ENCODE results near the gene CENPC. TPM values are rescaled to one million over a fixed set of nuclear protein-coding genes. Genes with fewer than 3 reads are reported as not detected.

The CENPC gene
- total RNA-seq, 4 donors from 2014 or later: 17.5 to 67.3 (median 22.7) TPM

DNA sequence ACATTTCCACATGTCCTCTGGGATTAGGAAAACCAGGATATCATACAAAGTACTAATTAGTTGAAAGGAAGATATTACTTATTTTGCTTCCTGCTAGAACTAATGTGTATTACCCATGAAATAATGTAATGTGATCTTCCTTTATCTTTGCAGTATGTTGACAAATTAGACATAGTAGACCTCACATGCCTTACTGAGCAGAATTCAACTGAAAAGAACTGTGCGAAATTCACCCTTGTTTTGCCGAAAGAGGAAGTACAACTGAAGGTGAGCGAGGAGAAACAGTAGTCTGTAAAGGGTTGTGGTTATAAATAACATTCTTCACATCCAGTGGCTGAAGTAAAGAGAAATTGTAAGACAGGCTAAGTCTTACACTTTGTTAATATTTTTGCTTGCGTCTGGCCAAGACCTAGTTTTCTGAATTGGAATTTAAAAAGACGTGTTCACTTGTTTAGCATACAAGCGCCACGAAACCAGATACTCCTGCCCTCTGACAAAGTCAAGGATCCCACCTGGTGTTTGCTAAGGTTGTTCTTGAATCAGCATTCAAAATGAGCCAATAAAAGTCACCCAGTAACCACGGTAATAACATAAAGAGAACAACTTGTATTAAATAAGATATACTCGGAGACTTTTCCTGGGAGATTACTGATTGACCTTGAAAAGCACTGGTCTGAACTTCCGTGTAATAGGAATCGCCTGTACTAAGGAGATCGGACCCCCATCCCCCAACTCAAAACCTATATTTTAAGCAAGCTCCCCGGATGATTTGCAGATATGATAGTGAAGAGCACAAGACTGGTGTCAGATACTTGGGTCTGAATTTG is 30.1 kb upstream of the CENPC start:
- H3K9me3 ChIP-seq: no peaks in the 10 kb centered on the region
- H3K27ac ChIP-seq: no peak overlapping the region
- H3K36me3 ChIP-seq: no peaks in the 10 kb centered on the region
- no peak for DNase-seq (ENCODE audit: low spot score in 2 of 2)
- TF ChIP-seq EP300 (IDR thresholded peaks at IDR 0.05) (no peak), POLR2A (IDR thresholded peaks at IDR 0.05) (no peak), POLR2AphosphoS5 (IDR thresholded peaks at IDR 0.05) (no peak)
- TF ChIP-seq, protein P1, sequence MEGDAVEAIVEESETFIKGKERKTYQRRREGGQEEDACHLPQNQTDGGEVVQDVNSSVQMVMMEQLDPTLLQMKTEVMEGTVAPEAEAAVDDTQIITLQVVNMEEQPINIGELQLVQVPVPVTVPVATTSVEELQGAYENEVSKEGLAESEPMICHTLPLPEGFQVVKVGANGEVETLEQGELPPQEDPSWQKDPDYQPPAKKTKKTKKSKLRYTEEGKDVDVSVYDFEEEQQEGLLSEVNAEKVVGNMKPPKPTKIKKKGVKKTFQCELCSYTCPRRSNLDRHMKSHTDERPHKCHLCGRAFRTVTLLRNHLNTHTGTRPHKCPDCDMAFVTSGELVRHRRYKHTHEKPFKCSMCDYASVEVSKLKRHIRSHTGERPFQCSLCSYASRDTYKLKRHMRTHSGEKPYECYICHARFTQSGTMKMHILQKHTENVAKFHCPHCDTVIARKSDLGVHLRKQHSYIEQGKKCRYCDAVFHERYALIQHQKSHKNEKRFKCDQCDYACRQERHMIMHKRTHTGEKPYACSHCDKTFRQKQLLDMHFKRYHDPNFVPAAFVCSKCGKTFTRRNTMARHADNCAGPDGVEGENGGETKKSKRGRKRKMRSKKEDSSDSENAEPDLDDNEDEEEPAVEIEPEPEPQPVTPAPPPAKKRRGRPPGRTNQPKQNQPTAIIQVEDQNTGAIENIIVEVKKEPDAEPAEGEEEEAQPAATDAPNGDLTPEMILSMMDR (IDR thresholded peaks at IDR 0.05): no peak
- H3K4me1 ChIP-seq: no peaks in the 10 kb centered on the region
- no peak overlapping the region for H3K4me3 ChIP-seq
- H3K27me3 ChIP-seq: no peaks in the 10 kb centered on the region
- WGBS: 80% methylated on average over 13 of the region's 13 CpGs

DNA sequence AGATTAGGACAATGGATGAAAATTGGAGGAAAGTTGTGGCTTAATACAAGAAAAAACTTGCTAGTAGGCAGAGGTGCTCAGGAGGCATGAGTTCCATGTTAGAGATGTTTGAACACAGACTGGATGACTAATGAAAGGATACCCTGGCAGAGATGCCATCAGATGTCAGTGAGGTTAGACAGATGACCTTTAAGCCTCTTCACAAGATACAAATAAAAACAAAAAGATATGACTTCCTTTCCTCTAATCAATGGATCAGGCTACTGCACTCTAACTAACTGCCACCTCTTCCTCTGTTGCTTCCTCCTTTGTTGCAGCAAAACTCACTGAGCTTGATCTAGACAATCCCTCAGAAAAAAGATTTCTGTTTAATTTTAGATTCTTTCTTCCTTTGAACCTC is 27.9 kb upstream of the CENPC start:
- no peak for TF ChIP-seq EP300 (IDR thresholded peaks at IDR 0.05)
- TF ChIP-seq POLR2AphosphoS5 (IDR thresholded peaks at IDR 0.05): no peak
- TF ChIP-seq, protein P1 (IDR thresholded peaks at IDR 0.05): no peak
- TF ChIP-seq POLR2A (IDR thresholded peaks at IDR 0.05): no peak
- no peak overlapping the region for H3K27ac ChIP-seq
- H3K36me3 ChIP-seq: no peaks in the 10 kb centered on the region
- no peaks in the 10 kb centered on the region for H3K27me3 ChIP-seq
- H3K4me3 ChIP-seq: no peak overlapping the region
- H3K4me1 ChIP-seq: no peaks in the 10 kb centered on the region
- no peak for DNase-seq (ENCODE audit: low spot score in 2 of 2)
- no peaks in the 10 kb centered on the region for H3K9me3 ChIP-seq

DNA sequence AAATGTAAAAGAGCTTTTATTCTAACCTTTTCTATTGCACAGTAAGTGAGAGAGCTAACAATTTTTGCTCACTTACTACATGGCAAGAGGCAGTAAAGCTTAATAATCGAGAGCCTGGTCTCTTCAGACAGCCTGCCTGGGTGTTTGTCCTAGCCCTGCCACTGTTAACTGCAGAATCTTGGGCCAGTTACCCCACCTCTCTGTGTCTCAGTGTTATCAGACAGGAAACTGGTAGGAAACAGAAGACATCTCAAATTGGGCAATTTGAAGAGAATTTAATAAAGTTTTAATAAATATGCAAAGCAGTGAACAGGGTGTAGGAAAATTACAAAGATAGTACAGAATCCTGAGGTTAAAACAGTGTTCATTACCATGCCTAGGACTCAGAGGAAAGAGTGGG is 26.7 kb upstream of the CENPC start:
- no peaks in the 10 kb centered on the region for H3K9me3 ChIP-seq
- TF ChIP-seq POLR2AphosphoS5 (IDR thresholded peaks at IDR 0.05) (no peak), EP300 (IDR thresholded peaks at IDR 0.05) (no peak), POLR2A (IDR thresholded peaks at IDR 0.05) (no peak)
- TF ChIP-seq, protein P1 (IDR thresholded peaks at IDR 0.05): no peak
- no peak overlapping the region for H3K27ac ChIP-seq
- H3K4me3 ChIP-seq: no peak overlapping the region
- no peaks in the 10 kb centered on the region for H3K4me1 ChIP-seq
- no peaks in the 10 kb centered on the region for H3K36me3 ChIP-seq
- 46% methylated on average over 1 of the region's 1 CpG for WGBS
- no peaks in the 10 kb centered on the region for H3K27me3 ChIP-seq
- no peak for DNase-seq (ENCODE audit: low spot score in 2 of 2)

DNA sequence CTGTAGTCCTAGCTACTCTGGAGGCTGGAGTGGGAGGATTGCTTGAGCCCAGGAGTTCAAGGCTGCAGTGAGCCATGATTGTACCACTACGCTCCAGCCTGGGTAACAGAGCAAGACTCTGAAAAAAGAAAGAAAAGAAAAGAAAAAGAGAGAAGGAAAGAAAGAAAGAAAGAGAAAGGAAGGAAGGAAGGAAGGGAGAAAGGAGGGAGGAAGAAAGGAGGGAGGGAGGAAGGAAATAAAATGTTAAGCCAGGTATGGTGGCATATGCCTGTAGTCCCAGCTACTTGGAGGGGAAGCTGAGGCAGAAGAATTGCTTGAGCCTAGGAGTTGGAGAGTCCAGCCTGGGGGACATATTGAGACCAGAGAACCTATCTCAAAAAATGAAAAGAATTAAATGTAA is 25.2 kb upstream of the CENPC start:
- DNase-seq (ENCODE audit: low spot score in 2 of 2): no peak
- Histone ChIP-seq H3K9me3 (no peaks in the 10 kb centered on the region), H3K4me1 (no peaks in the 10 kb centered on the region), H3K4me3 (no peak overlapping the region), H3K27me3 (no peaks in the 10 kb centered on the region), H3K27ac (no peak overlapping the region), H3K36me3 (no peaks in the 10 kb centered on the region)
- WGBS: 100% methylated on average over 1 of the region's 1 CpG
- TF ChIP-seq POLR2A (IDR thresholded peaks at IDR 0.05): no peak
- TF ChIP-seq, protein P1 (IDR thresholded peaks at IDR 0.05): no peak
- no peak for TF ChIP-seq EP300 (IDR thresholded peaks at IDR 0.05)
- TF ChIP-seq POLR2AphosphoS5 (IDR thresholded peaks at IDR 0.05): no peak

DNA sequence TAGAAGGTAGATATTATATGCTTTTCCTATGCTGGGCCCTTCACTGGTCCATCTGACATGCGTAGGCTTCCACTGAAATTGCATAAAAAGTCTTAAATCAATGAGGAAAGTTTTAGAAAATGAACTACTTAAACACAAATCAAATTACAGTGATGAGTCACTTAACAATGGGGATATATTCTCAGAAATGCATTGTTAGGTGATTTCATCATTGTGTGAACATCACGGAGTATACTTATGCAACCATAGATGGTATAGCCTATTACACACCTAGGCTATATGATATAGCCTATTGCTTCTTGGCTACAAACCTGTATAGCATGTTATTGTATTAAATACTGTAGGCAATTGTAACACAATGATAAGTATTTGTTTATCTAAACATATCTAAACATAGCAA is 23.5 kb upstream of the CENPC start:
- whole genome bisulfite sequencing: 92% methylated on average over 2 of the region's 2 CpGs
- Histone ChIP-seq H3K4me1 (no peaks in the 10 kb centered on the region), H3K9me3 (no peaks in the 10 kb centered on the region), H3K27ac (no peak overlapping the region), H3K27me3 (no peaks in the 10 kb centered on the region), H3K4me3 (no peak overlapping the region), H3K36me3 (no peaks in the 10 kb centered on the region)
- no peak for DNase-seq (ENCODE audit: low spot score in 2 of 2)
- TF ChIP-seq POLR2AphosphoS5 (IDR thresholded peaks at IDR 0.05) (no peak), POLR2A (IDR thresholded peaks at IDR 0.05) (no peak), EP300 (IDR thresholded peaks at IDR 0.05) (no peak)
- TF ChIP-seq, protein P1 (IDR thresholded peaks at IDR 0.05): no peak

All from suprapubic skin (tissue), 4 donors.